A549 (cell line): Measurements from ENCODE around the gene PDGFD.

Experiments used
- CHD2 ChIP-seq: fragments of 150-350 bp; IDR thresholded peaks from 2 replicates; pipeline ENCODE4 v1.6.1; 2014; ENCODE audit warnings: low read length; ENCODE audit not compliant: partially characterized antibody
- CTCF ChIP-seq: fragments of >200 bp; sonication (Bioruptor Twin); formaldehyde crosslinking; IDR thresholded peaks from 3 replicates; pipeline ENCODE4 v1.5.1; 2016
- ESRRA ChIP-seq: fragments of 150-350 bp; IDR thresholded peaks from 2 replicates; pipeline ENCODE4 v1.6.1; 2014; ENCODE audit warnings: mild to moderate bottlenecking, low read length, borderline replicate concordance
- HOXA7 ChIP-seq: fragments of 250-450 bp; sonication (Bioruptor Pico); IDR thresholded peaks from 2 replicates; pipeline ENCODE4 v1.5.0; 2020; ENCODE audit warnings: mild to moderate bottlenecking, moderate library complexity
- KDM1A ChIP-seq: fragments of 200-600 bp; sonication (generic); IDR thresholded peaks from 2 replicates; pipeline ENCODE4 v1.6.1; 2016; ENCODE audit warnings: low read depth, mild to moderate bottlenecking
- MAX ChIP-seq: IDR thresholded peaks from 2 replicates; pipeline ENCODE4 v1.6.1; 2012
- POLR2A ChIP-seq: IDR thresholded peaks from 2 replicates; pipeline ENCODE4 v1.6.1; 2012; ENCODE audit warnings: mild to moderate bottlenecking, low read length

- TF ChIP-seq HOXA7 (CRISPR knock-in tag): no peak
- TF ChIP-seq ESRRA: no peak
- TF ChIP-seq MAX: no peak
- TF ChIP-seq CTCF: no peak
- no peak for TF ChIP-seq CHD2
- no peak for TF ChIP-seq POLR2A
- TF ChIP-seq KDM1A: no peak
Observed at GRCh38 chr11:104148074-104148473, 15.9 kb downstream of the PDGFD start.
